A673 (cell line): Measurements from ENCODE around the gene GALNT7.

Experiments
- CTCF ChIP-seq: fragments of 300-800, 200-600 bp; sonication (generic); conservative IDR thresholded peaks from 2 replicates; pipeline ENCODE4 v1.5.1; 2017; ENCODE audit warnings: low read depth, mild to moderate bottlenecking, antibody characterized with exemption, low read length, moderate library complexity, mixed read lengths
- EZH2 ChIP-seq: fragments of 200-600 bp; sonication (generic); IDR thresholded peaks from 2 replicates; pipeline ENCODE4 v1.6.1; 2017; ENCODE audit warnings: borderline replicate concordance, low read depth, mild to moderate bottlenecking, mixed read lengths, antibody characterized with exemption, low read length; ENCODE audit not compliant: poor library complexity, severe bottlenecking

- TF ChIP-seq CTCF (no peak), EZH2 (no peak)
Observed at GRCh38 chr4:173200103-173200884, 31.7 kb downstream of the GALNT7 start.
